ENCODE measurements around the gene FRMD3.

FRMD3 gene

GRCh38 chr9:83233647-83234046 is 304.6 kb downstream of the FRMD3 start:
- in situ Hi-C loops (cut with MboI; ENCODE audit: low sequenced_read_pairs, unreplicated experiment): no loop called here
- TF ChIP-seq CTCF (IDR thresholded peaks at IDR 0.05; ENCODE audit: borderline replicate concordance, control extremely low read depth, extremely low read depth, insufficient read depth, missing control alignments): no peak
- DNase-seq (ENCODE audit: low spot score): no peak

- no peak for TF ChIP-seq CTCF (IDR thresholded peaks at IDR 0.05; ENCODE audit: borderline replicate concordance, control extremely low read depth, extremely low read depth, insufficient read depth, missing control alignments)
- in situ Hi-C loops (cut with MboI; ENCODE audit: low sequenced_read_pairs, unreplicated experiment): no loop called here
- no peak for DNase-seq (ENCODE audit: low spot score)
Observed at GRCh38 chr9:83231039-83231438, 307.2 kb downstream of the FRMD3 start.

- DNase-seq (ENCODE audit: low spot score): no peak
- in situ Hi-C loops (cut with MboI; ENCODE audit: low sequenced_read_pairs, unreplicated experiment): no loop called here
- no peak for TF ChIP-seq CTCF (IDR thresholded peaks at IDR 0.05; ENCODE audit: borderline replicate concordance, control extremely low read depth, extremely low read depth, insufficient read depth, missing control alignments)
Observed at GRCh38 chr9:83220730-83221129, 317.5 kb downstream of the FRMD3 start.

DNA sequence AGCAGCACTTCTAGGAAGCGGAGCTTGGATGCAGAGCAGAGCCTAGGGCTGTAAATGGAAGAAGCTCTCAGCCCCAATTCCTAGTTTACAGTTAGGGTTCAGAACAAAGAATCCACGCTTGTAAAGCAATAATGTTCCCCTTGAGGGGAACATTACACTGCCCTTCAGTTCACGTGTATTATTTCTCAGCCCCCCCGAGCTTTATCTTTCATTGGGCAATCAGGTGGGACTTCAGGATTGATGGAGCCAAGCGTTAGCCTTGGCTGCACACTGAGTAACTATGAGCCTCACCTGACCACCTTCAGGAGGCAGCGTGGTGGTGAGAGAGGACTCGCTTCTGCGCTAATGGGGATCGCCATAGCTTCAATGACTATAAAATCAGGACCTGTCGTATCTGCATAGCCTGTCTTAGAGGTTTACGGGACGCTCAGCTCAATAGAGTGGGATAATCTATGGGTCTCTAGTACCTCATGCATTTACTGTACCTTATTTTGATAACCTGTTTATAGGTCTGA is 318.2 kb downstream of the FRMD3 start:
- no peak for DNase-seq (ENCODE audit: low spot score)
- TF ChIP-seq CTCF (IDR thresholded peaks at IDR 0.05; ENCODE audit: borderline replicate concordance, control extremely low read depth, extremely low read depth, insufficient read depth, missing control alignments): no peak
- in situ Hi-C loops (cut with MboI; ENCODE audit: low sequenced_read_pairs, unreplicated experiment): no loop called here

DNA sequence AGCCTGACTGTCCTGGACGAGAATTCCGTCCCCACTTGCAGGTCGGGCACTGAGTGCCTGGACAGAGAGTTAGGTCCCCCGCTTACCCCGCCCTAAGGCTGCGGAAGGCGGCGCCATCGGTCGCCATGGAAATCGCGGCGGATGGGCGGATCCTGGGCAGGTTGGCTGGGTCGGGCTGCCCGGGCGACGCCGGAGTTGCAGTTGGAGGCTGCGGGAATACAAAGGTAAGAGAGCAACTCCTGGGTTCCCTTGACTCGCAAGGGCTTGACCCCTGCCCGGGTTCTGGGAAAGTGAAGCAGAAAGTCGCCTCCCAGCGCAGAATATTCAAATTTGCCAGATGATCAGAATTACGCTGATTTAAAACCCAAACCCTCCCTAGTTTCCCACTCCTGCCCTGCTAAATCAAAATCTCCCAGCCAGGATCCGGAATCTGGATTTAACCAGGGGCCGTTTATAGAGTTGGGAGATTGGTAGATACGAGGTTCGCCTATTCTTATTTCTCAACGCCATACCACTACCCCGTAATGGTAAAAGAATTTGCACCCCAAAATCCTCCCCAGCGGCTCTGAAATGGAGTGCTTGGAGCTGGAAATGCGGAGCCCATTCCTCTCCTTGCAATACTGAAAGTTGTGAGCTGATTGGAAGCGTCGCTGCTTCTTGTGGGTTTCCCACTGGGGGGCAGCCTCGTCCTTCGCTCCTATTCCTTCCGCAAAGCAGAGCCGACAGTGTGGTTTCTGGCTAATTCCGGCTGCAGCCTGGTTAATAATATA is 318.9 kb downstream of the FRMD3 start:
- no peak for TF ChIP-seq CTCF (IDR thresholded peaks at IDR 0.05; ENCODE audit: borderline replicate concordance, control extremely low read depth, extremely low read depth, insufficient read depth, missing control alignments)
- DNase-seq (ENCODE audit: low spot score): peak; percentile 28
- in situ Hi-C loops (cut with MboI; ENCODE audit: low sequenced_read_pairs, unreplicated experiment): no loop called here

- no peak for DNase-seq (ENCODE audit: low spot score)
- TF ChIP-seq CTCF (IDR thresholded peaks at IDR 0.05; ENCODE audit: borderline replicate concordance, control extremely low read depth, extremely low read depth, insufficient read depth, missing control alignments): no peak
- in situ Hi-C loops (cut with MboI; ENCODE audit: low sequenced_read_pairs, unreplicated experiment): no loop called here
Observed at GRCh38 chr9:83218411-83219090, 319.6 kb downstream of the FRMD3 start.
